HEK293 (cell line): Measurements from ENCODE around the gene OXSR1.

Source experiments
- CTCF ChIA-PET: fragments of 350-600 bp; formaldehyde crosslinking; extraction: SDS; loops from one replicate; lab custom pipeline; 2021; ENCODE audit warnings: antibody characterized with exemption; lab: Yijun Ruan, JAX
- POLR2A ChIA-PET: fragments of 300-600 bp; formaldehyde crosslinking; extraction: SDS; loops from one replicate; lab custom pipeline; 2020; ENCODE audit warnings: antibody characterized with exemption, inconsistent platforms; lab: Yijun Ruan, JAX
- H3K27ac ChIP-seq: fragments of 200-500 bp; sonication (Bioruptor generic); 2 replicates; pipeline ENCODE4 v1.5.1; 2014; ENCODE audit warnings: low read depth, low read length, control low read depth, inconsistent platforms; ENCODE audit errors: extremely low read depth
- H3K36me3 ChIP-seq, 2 experiments: fragments of 200-500 bp in 1 of 2; sonication (Bioruptor generic) in 1 of 2; 1 replicate in 1 of 2; 2 replicates in 1 of 2; pipeline ENCODE4 v1.5.1; 2014 to 2017; ENCODE audit warnings: inconsistent platforms in 2 of 2, low read length in 2 of 2; ENCODE audit not compliant: control insufficient read depth in 2 of 2, insufficient read depth in 1 of 2
- H3K4me1 ChIP-seq: fragments of 200-500 bp; sonication (Bioruptor generic); 2 replicates; pipeline ENCODE4 v1.5.1; 2014; ENCODE audit warnings: mild to moderate bottlenecking, low read length, inconsistent platforms; ENCODE audit not compliant: control insufficient read depth, insufficient read depth
- H3K4me3 ChIP-seq: 2 replicates; pipeline ENCODE4 v1.5.1; 2011; ENCODE audit warnings: low read depth, mild to moderate bottlenecking, control low read depth, low read length, moderate library complexity
- H3K9me3 ChIP-seq: fragments of 200-500 bp; sonication (Bioruptor generic); 2 replicates; pipeline ENCODE4 v1.5.1; 2014; ENCODE audit warnings: low read depth, low read length, inconsistent platforms; ENCODE audit not compliant: control insufficient read depth, insufficient read depth
- ZNF140 ChIP-seq: fragments of 450-650 bp; formaldehyde crosslinking; IDR thresholded peaks from 2 replicates; pipeline ENCODE4 v1.5.1; 2016; ENCODE audit warnings: missing biosample characterization, missing genetic modification characterization
- ZNF214 ChIP-seq: fragments of 450-650 bp; formaldehyde crosslinking; IDR thresholded peaks from 2 replicates; pipeline ENCODE4 v1.5.1; 2017; ENCODE audit warnings: missing biosample characterization, mild to moderate bottlenecking, missing genetic modification characterization, borderline replicate concordance
- ZNF23 ChIP-seq: fragments of 450-650 bp; formaldehyde crosslinking; IDR thresholded peaks from 2 replicates; pipeline ENCODE4 v1.5.1; 2016; ENCODE audit warnings: missing biosample characterization, missing genetic modification characterization, borderline replicate concordance
- ZNF266 ChIP-seq: fragments of 450-650 bp; formaldehyde crosslinking; IDR thresholded peaks from 2 replicates; pipeline ENCODE4 v1.5.1; 2016; ENCODE audit warnings: missing biosample characterization, missing genetic modification characterization, low read depth
- ZNF274 ChIP-seq, 2 experiments: fragments of 200-500 bp in 1 of 2; fragments of 450-650 bp in 1 of 2; sonication (Bioruptor generic) in 1 of 2; formaldehyde crosslinking in 1 of 2; IDR thresholded peaks; 2 replicates each; pipeline versions ENCODE4 v1.5.1 to v1.6.1; 2014 to 2016; ENCODE audit warnings: borderline replicate concordance in 1 of 2, inconsistent platforms in 1 of 2, low read length in 1 of 2, missing biosample characterization in 1 of 2, missing genetic modification characterization in 1 of 2
- ZNF473 ChIP-seq: fragments of 450-650 bp; formaldehyde crosslinking; IDR thresholded peaks from 2 replicates; pipeline ENCODE4 v1.5.1; 2017; ENCODE audit warnings: missing biosample characterization, missing genetic modification characterization
- ZNF501 ChIP-seq: fragments of 450-650 bp; formaldehyde crosslinking; IDR thresholded peaks from 2 replicates; pipeline ENCODE4 v1.5.1; 2016; ENCODE audit warnings: missing biosample characterization, missing genetic modification characterization
- ZNF549 ChIP-seq: fragments of 450-650 bp; IDR thresholded peaks from 2 replicates; pipeline ENCODE4 v1.5.1; 2018; ENCODE audit warnings: missing biosample characterization, missing genetic modification characterization, mild to moderate bottlenecking, inconsistent platforms, moderate library complexity
- ZNF558 ChIP-seq: fragments of 450-650 bp; formaldehyde crosslinking; IDR thresholded peaks from 2 replicates; pipeline ENCODE4 v1.5.1; 2016; ENCODE audit warnings: missing biosample characterization, missing genetic modification characterization
- ZNF596 ChIP-seq: fragments of 450-650 bp; IDR thresholded peaks from 2 replicates; pipeline ENCODE4 v1.5.0; 2018; ENCODE audit warnings: missing biosample characterization, mild to moderate bottlenecking, missing genetic modification characterization, moderate library complexity
- ZNF654 ChIP-seq: fragments of 450-650 bp; formaldehyde crosslinking; IDR thresholded peaks from 2 replicates; pipeline ENCODE4 v1.5.1; 2016; ENCODE audit warnings: low read depth, missing biosample characterization, missing genetic modification characterization
- ZNF777 ChIP-seq: fragments of 450-650 bp; formaldehyde crosslinking; IDR thresholded peaks from 2 replicates; pipeline ENCODE4 v1.5.1; 2017; ENCODE audit warnings: missing biosample characterization, missing genetic modification characterization, borderline replicate concordance
- TF ChIP-seq, protein P1 (sequence below): fragments of 450-650 bp; formaldehyde crosslinking; conservative IDR thresholded peaks from 2 replicates; pipeline ENCODE4 v1.5.1; 2016; ENCODE audit warnings: low read depth, missing biosample characterization, missing genetic modification characterization
- TF ChIP-seq, protein P2 (sequence below): fragments of 450-650 bp; formaldehyde crosslinking; IDR thresholded peaks from 2 replicates; pipeline ENCODE4 v1.5.1; 2016; ENCODE audit warnings: missing biosample characterization, missing genetic modification characterization, borderline replicate concordance
- TF ChIP-seq, protein P3 (sequence below): fragments of 450-650 bp; formaldehyde crosslinking; IDR thresholded peaks from 2 replicates; pipeline ENCODE4 v1.5.1; 2016; ENCODE audit warnings: missing biosample characterization, missing genetic modification characterization

The OXSR1 gene

DNA sequence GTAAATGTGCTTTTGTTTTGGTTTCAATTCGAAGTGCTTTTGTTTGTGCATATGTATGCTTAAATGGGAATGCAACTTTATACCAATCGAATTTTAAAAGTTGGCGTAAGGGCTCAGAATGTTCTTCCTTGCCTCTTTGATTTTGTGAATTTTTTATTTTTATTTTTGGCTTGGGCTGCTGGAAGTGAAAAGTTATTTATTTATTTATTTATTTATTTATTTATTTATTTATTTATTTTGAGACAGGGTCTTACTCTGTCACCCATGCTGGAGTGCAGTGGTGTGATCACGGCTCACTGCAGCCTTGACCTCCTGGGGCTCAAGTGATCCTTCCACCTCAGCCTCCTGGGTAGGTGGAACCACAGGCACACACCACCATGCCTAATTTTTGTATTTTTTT is 77.5 kb downstream of the OXSR1 start (continued):
- TF ChIP-seq, protein P1, sequence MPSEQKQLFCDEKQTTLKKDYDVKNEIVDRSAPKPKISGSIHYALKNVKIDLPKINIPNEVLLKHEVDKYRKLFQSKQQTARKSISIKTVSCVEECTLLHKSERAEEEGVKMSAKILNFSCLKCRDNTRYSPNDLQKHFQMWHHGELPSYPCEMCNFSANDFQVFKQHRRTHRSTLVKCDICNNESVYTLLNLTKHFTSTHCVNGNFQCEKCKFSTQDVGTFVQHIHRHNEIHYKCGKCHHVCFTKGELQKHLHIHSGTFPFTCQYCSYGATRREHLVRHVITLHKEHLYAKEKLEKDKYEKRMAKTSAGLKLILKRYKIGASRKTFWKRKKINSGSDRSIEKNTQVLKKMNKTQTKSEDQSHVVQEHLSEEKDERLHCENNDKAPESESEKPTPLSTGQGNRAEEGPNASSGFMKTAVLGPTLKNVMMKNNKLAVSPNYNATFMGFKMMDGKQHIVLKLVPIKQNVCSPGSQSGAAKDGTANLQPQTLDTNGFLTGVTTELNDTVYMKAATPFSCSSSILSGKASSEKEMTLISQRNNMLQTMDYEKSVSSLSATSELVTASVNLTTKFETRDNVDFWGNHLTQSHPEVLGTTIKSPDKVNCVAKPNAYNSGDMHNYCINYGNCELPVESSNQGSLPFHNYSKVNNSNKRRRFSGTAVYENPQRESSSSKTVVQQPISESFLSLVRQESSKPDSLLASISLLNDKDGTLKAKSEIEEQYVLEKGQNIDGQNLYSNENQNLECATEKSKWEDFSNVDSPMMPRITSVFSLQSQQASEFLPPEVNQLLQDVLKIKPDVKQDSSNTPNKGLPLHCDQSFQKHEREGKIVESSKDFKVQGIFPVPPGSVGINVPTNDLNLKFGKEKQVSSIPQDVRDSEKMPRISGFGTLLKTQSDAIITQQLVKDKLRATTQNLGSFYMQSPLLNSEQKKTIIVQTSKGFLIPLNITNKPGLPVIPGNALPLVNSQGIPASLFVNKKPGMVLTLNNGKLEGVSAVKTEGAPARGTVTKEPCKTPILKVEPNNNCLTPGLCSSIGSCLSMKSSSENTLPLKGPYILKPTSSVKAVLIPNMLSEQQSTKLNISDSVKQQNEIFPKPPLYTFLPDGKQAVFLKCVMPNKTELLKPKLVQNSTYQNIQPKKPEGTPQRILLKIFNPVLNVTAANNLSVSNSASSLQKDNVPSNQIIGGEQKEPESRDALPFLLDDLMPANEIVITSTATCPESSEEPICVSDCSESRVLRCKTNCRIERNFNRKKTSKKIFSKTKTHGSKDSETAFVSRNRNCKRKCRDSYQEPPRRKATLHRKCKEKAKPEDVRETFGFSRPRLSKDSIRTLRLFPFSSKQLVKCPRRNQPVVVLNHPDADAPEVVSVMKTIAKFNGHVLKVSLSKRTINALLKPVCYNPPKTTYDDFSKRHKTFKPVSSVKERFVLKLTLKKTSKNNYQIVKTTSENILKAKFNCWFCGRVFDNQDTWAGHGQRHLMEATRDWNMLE, result peak; percentile 93
- TF ChIP-seq ZNF654 (tag by site-specific recombination) (peak; percentile 47), ZNF501 (tag by site-specific recombination) (0 out of 2 replicates have a peak, but pooled peaks have one; percentile 36), ZNF266 (peak; percentile 66; the same call in 1 of the 2 replicates), ZNF140 (tag by site-specific recombination) (peak; percentile 81), ZNF558 (tag by site-specific recombination) (peak; percentile 66; the same call in 1 of the 2 replicates)
- TF ChIP-seq, protein P2, sequence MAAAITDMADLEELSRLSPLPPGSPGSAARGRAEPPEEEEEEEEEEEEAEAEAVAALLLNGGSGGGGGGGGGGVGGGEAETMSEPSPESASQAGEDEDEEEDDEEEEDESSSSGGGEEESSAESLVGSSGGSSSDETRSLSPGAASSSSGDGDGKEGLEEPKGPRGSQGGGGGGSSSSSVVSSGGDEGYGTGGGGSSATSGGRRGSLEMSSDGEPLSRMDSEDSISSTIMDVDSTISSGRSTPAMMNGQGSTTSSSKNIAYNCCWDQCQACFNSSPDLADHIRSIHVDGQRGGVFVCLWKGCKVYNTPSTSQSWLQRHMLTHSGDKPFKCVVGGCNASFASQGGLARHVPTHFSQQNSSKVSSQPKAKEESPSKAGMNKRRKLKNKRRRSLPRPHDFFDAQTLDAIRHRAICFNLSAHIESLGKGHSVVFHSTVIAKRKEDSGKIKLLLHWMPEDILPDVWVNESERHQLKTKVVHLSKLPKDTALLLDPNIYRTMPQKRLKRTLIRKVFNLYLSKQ, result peak; percentile 80
- TF ChIP-seq, protein P3, sequence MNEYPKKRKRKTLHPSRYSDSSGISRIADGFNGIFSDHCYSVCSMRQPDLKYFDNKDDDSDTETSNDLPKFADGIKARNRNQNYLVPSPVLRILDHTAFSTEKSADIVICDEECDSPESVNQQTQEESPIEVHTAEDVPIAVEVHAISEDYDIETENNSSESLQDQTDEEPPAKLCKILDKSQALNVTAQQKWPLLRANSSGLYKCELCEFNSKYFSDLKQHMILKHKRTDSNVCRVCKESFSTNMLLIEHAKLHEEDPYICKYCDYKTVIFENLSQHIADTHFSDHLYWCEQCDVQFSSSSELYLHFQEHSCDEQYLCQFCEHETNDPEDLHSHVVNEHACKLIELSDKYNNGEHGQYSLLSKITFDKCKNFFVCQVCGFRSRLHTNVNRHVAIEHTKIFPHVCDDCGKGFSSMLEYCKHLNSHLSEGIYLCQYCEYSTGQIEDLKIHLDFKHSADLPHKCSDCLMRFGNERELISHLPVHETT (tag by site-specific recombination), result 0 out of 2 replicates have a peak, but pooled peaks have one; percentile 57

DNA sequence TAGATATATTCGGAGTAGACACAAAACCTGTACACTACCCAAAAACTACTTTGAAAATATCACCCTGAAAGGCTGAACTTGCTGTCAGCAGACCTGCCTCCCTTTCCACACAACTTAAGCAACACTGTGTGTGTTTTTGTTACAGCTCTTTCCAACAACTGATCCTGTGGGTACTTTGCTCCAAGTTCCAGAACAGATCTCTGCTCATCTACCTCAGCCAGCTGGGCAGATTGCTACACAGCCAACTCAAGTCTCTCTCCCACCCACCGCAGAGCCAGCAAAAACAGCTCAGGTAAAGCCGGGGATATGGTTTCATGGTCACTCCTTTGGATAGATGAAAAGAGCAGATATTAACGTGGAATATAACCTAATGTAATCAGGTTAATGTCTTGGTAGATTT is 80.6 kb downstream of the OXSR1 start:
- ChIA-PET CTCF (interaction anchor here (0.9 to 2.5 kb wide), 2 partner anchors 128 to 409 kb away, joined by 3 to 11 read pairs; no protein-coding TSS in a partner anchor), POLR2A (no interaction called here)
- Histone ChIP-seq H3K4me3 (no peak overlapping the region), H3K9me3 (no peaks in the 10 kb centered on the region), H3K27ac (no peak overlapping the region), H3K36me3 (peaks cover 0 to 56% of the 10 kb centered on the region in 2 experiments; a peak in 1 of 3 replicates), H3K4me1 (no peaks in the 10 kb centered on the region)
- TF ChIP-seq ZNF274 (IDR thresholded peaks at IDR 0.05; ENCODE audit: low read length) (no peak), ZNF274 (tag by site-specific recombination; IDR thresholded peaks at IDR 0.05; ENCODE audit: borderline replicate concordance) (no peak), ZNF214 (tag by site-specific recombination) (no peak), ZNF596 (tag by site-specific recombination) (no peak), ZNF777 (tag by site-specific recombination) (no peak), ZNF473 (no peak), ZNF549 (tag by site-specific recombination) (no peak), ZNF23 (tag by site-specific recombination) (no peak)
